CD14-positive monocyte (primary cell): ENCODE data around the gene SLCO3A1. TPM values are rescaled to one million over a fixed set of nuclear protein-coding genes. Genes with fewer than 3 reads are reported as not detected.

ENCODE experiments used
- DNase-seq, 3 donors: peaks; one replicate each; pipeline ENCODE4 v3.0.0-alpha.2; 2011 to 2022
- H2AFZ ChIP-seq: 2 replicates; pipeline ENCODE4 v1.6.0; 2012; ENCODE audit warnings: mild to moderate bottlenecking, low read depth, low read length, inconsistent platforms; ENCODE audit not compliant: insufficient read depth, poor library complexity, severe bottlenecking
- H3K27ac ChIP-seq, 2 donors: 1 replicate in 1 of 2; 2 replicates in 1 of 2; pipeline ENCODE4 v1.5.1; 2012 to 2013; ENCODE audit warnings: low read length in 2 of 2, control low read depth in 1 of 2, inconsistent platforms in 1 of 2, low read depth in 1 of 2, mild to moderate bottlenecking in 1 of 2
- H3K27me3 ChIP-seq, 2 donors: one replicate each; pipeline versions ENCODE4 v1.6.0 to v1.6.1; 2011 to 2013; ENCODE audit warnings: low read length in 2 of 2; ENCODE audit not compliant: control insufficient read depth in 2 of 2, insufficient read depth in 2 of 2
- H3K36me3 ChIP-seq, 2 donors: replicated peaks in 1 of 2; 1 replicate in 1 of 2; 2 replicates in 1 of 2; pipeline versions ENCODE4 v1.5.1 to v1.6.1; 2012 to 2013; ENCODE audit warnings: low read length in 2 of 2, control low read depth in 1 of 2, inconsistent platforms in 1 of 2, mild to moderate bottlenecking in 1 of 2; ENCODE audit not compliant: insufficient read depth in 2 of 2, control insufficient read depth in 1 of 2
- H3K4me1 ChIP-seq, 2 donors: 1 replicate in 1 of 2; 2 replicates in 1 of 2; pipeline versions ENCODE4 v1.5.1 to v1.6.1; 2012 to 2013; ENCODE audit warnings: low read length in 2 of 2, control low read depth in 1 of 2, inconsistent platforms in 1 of 2, mild to moderate bottlenecking in 1 of 2, moderate library complexity in 1 of 2; ENCODE audit not compliant: insufficient read depth in 2 of 2, control insufficient read depth in 1 of 2
- H3K4me2 ChIP-seq: replicated peaks from 2 replicates; pipeline ENCODE3; 2012; ENCODE audit warnings: low read length, moderate library complexity, mild to moderate bottlenecking; ENCODE audit not compliant: poor library complexity, severe bottlenecking; ENCODE audit errors: extremely low read depth
- H3K4me3 ChIP-seq, 3 experiments: fragments of 200-600 bp in 1 of 3; sonication (generic) in 1 of 3; replicated peaks in 1 of 3; 1 replicate in 2 of 3; 2 replicates in 1 of 3; pipeline ENCODE4 v1.5.1; 2011 to 2013; ENCODE audit warnings: low read length in 3 of 3, mild to moderate bottlenecking in 3 of 3, control low read depth in 2 of 3, low read depth in 2 of 3, inconsistent platforms in 1 of 3, moderate library complexity in 1 of 3
- H3K79me2 ChIP-seq: 2 replicates; pipeline ENCODE4 v1.6.0; 2012; ENCODE audit warnings: mild to moderate bottlenecking, control low read depth, inconsistent platforms, low read length, moderate library complexity; ENCODE audit not compliant: insufficient read depth
- H3K9ac ChIP-seq: 2 replicates; pipeline ENCODE4 v1.6.0; 2017; ENCODE audit warnings: low read length, mild to moderate bottlenecking; ENCODE audit not compliant: insufficient read depth, poor library complexity, severe bottlenecking
- H3K9me3 ChIP-seq, 2 donors: replicated peaks in 1 of 2; 1 replicate in 1 of 2; 2 replicates in 1 of 2; pipeline versions ENCODE4 v1.5.1 to v1.6.1; 2012 to 2013; ENCODE audit warnings: low read length in 2 of 2, control low read depth in 1 of 2; ENCODE audit not compliant: control insufficient read depth in 1 of 2, insufficient read depth in 1 of 2
- H4K20me1 ChIP-seq: 2 replicates; pipeline ENCODE4 v1.6.0; 2012; ENCODE audit warnings: mild to moderate bottlenecking, low read length, control low read depth, moderate library complexity; ENCODE audit not compliant: insufficient read depth
- H3K27ac Mint-ChIP-seq, 7 donors: one replicate each; pipeline ENCODE4 v1.8.0; 2020; ENCODE audit warnings: mild to moderate bottlenecking in 7 of 7, mixed read lengths in 7 of 7, moderate library complexity in 6 of 7, inconsistent platforms in 2 of 7
- H3K27me3 Mint-ChIP-seq, 3 donors: one replicate each; pipeline ENCODE4 v1.8.0; 2021 to 2022; ENCODE audit warnings: low read depth in 3 of 3, mild to moderate bottlenecking in 3 of 3, mixed read lengths in 3 of 3, moderate library complexity in 3 of 3, inconsistent platforms in 1 of 3
- H3K36me3 Mint-ChIP-seq, 2 donors: one replicate each; pipeline ENCODE4 v1.8.0; 2020; ENCODE audit warnings: mixed read lengths in 2 of 2, inconsistent platforms in 1 of 2, mild to moderate bottlenecking in 1 of 2
- H3K4me1 Mint-ChIP-seq: one replicate; pipeline ENCODE4 v1.8.0; 2020; ENCODE audit warnings: mild to moderate bottlenecking, mixed read lengths
- H3K4me3 Mint-ChIP-seq, 2 donors: one replicate each; pipeline ENCODE4 v1.8.0; 2020; ENCODE audit warnings: mild to moderate bottlenecking in 2 of 2, mixed read lengths in 2 of 2, moderate library complexity in 1 of 2
- H3K9me3 Mint-ChIP-seq, 7 donors: one replicate each; pipeline ENCODE4 v1.8.0; 2020 to 2022; ENCODE audit warnings: mixed read lengths in 7 of 7, mild to moderate bottlenecking in 6 of 7, moderate library complexity in 6 of 7, inconsistent platforms in 2 of 7
- CTCF ChIP-seq: fragments of 200-600 bp; IDR thresholded peaks from one replicate; pipeline ENCODE4 v1.8.0; 2022; ENCODE audit warnings: antibody characterized with exemption, mild to moderate bottlenecking
- WGBS: methylation state at CpG from one replicate; pipeline ENCODE4 v1.1.5; 2013; ENCODE audit warnings: missing lambda C conversion rate; ENCODE audit not compliant: insufficient coverage; 5-methylcytosine and 5-hydroxymethylcytosine counted together
- intact Hi-C, 2 donors: fragments of 100-400 bp; cut with micrococcal nuclease; formaldehyde crosslinking; loops; one replicate each; pipeline versions ENCODE4 v1.15.0 to v1.15.1; 2023
- polyA plus RNA-seq, 3 donors: library from polyadenylated mRNA; depleted of rRNA in 1 of 3; unstranded in 2 of 3; stranded (reverse) in 1 of 3; fragments of 300-500 nt in 2 of 3; fragments of >200 nt in 1 of 3; fragmentation: Illumina TruSeq in 2 of 3; gene quantifications; 1 replicate in 2 of 3; 2 replicates in 1 of 3; pipeline ENCODE4 v1.2.3, GENCODE V29; 2012 to 2021

Gene SLCO3A1
- polyA plus RNA-seq, 3 donors: 53.7 to 76.2 (median 62.8) TPM

- Histone ChIP-seq H3K4me2 (no peak overlapping the region), H3K9ac (no peak overlapping the region), H3K4me1 (no peaks in the 10 kb centered on the region), H3K36me3 (peaks cover 63 to 96% of the 10 kb centered on the region in 2 donors), H3K27me3 (no peaks in the 10 kb centered on the region), H2AFZ (no peak overlapping the region), H3K27ac (no peak overlapping the region), H3K9me3 (no peaks in the 10 kb centered on the region), H4K20me1 (peaks cover 83% of the 10 kb centered on the region), H3K79me2 (no peaks in the 10 kb centered on the region), H3K4me3 (no peak overlapping the region)
- intact Hi-C loops: no loop called here
- WGBS: 90% methylated on average over 3 of the region's 5 CpGs
- no peak for DNase-seq
- Mint-ChIP-seq H3K27me3 (peaks cover 0 to 1% (median 0%) of the 10 kb centered on the region in 3 donors), H3K4me1 (no peaks in the 10 kb centered on the region), H3K4me3 (no peak overlapping the region), H3K9me3 (peaks cover 0 to 2% (median 0%) of the 10 kb centered on the region in 7 donors), H3K36me3 (peaks cover 51 to 80% of the 10 kb centered on the region in 2 donors), H3K27ac (peak overlapping the region in 1 of 7 donors; percentile 51)
- TF ChIP-seq CTCF: no peak
Observed at GRCh38 chr15:92116330-92116729, 262.8 kb downstream of the SLCO3A1 start.

- Histone ChIP-seq H2AFZ (no peak overlapping the region), H3K36me3 (peaks cover 64 to 96% of the 10 kb centered on the region in 2 donors), H4K20me1 (peaks cover 81% of the 10 kb centered on the region), H3K4me1 (no peaks in the 10 kb centered on the region), H3K9ac (no peak overlapping the region), H3K27me3 (no peaks in the 10 kb centered on the region), H3K27ac (no peak overlapping the region), H3K4me3 (no peak overlapping the region), H3K79me2 (no peaks in the 10 kb centered on the region), H3K4me2 (no peak overlapping the region), H3K9me3 (no peaks in the 10 kb centered on the region)
- peak overlapping the region in 1 of 7 donors; percentile 7 for H3K27ac Mint-ChIP-seq
- intact Hi-C loops: no loop called here
- peaks cover 0 to 1% (median 0%) of the 10 kb centered on the region in 3 donors for H3K27me3 Mint-ChIP-seq
- no peak overlapping the region for H3K4me3 Mint-ChIP-seq
- no peak for DNase-seq
- 100% methylated on average over 2 of the region's 11 CpGs for WGBS
- H3K9me3 Mint-ChIP-seq: peaks cover 0 to 6% (median 0%) of the 10 kb centered on the region in 7 donors
- H3K4me1 Mint-ChIP-seq: no peaks in the 10 kb centered on the region
- TF ChIP-seq CTCF: no peak
- peaks cover 54 to 80% of the 10 kb centered on the region in 2 donors for H3K36me3 Mint-ChIP-seq
Observed at GRCh38 chr15:92117261-92117731, 263.8 kb downstream of the SLCO3A1 start.
